ENCODE data around the gene RGS10. TPM values are rescaled to one million over a fixed set of nuclear protein-coding genes. Genes with fewer than 3 reads are reported as not detected.

Gene RGS10
- total and polyA plus RNA-seq, 2 experiments from 2014 or later, result 16.8 to 26.8 TPM

- TF ChIP-seq ZNF462 (CRISPR knock-in tag; IDR thresholded peaks at IDR 0.05), result no peak
- TF ChIP-seq STAT1 (IDR thresholded peaks at IDR 0.05; ENCODE audit: unreplicated experiment), result no peak
- no peak for TF ChIP-seq NANOG (IDR thresholded peaks at IDR 0.05; ENCODE audit: borderline replicate concordance)
Observed at GRCh38 chr10:119494236-119495020, 48.1 kb downstream of the RGS10 start (continued).

- DNase-seq (ENCODE audit: low spot score), result no peak
- Mint-ChIP-seq H3K9me3 (no peaks in the 10 kb centered on the region), H3K36me3 (ENCODE audit: low read depth) (no peaks in the 10 kb centered on the region), H3K4me3 (no peak overlapping the region), H3K27me3 (ENCODE audit: insufficient read depth, low read depth, poor library complexity) (peaks cover 6% of the 10 kb centered on the region), H3K27ac (no peak overlapping the region), H3K4me1 (peaks cover 8% of the 10 kb centered on the region)
- no peak overlapping the region for H3K27ac ChIP-seq (ENCODE audit: low read depth)
- H3F3A ChIP-seq (replicated peaks; ENCODE audit: low read depth), result no peaks in the 10 kb centered on the region
- H4K20me1 ChIP-seq (replicated peaks; ENCODE audit: insufficient read depth), result no peaks in the 10 kb centered on the region
- 0 out of 2 replicates have a peak, but pooled peaks cover 4% of the 10 kb centered on the region for H3K4me1 ChIP-seq (ENCODE audit: insufficient read depth)
- no peaks in the 10 kb centered on the region for H3K79me2 ChIP-seq (replicated peaks; ENCODE audit: insufficient read depth)
- H3K9me2 ChIP-seq (ENCODE audit: insufficient read depth), result no peaks in the 10 kb centered on the region
- no peak for TF ChIP-seq CTCF (conservative IDR thresholded peaks at IDR 0.05; ENCODE audit: low read depth in 2 of 2)
- TF ChIP-seq POLR2AphosphoS5 (IDR thresholded peaks at IDR 0.05; ENCODE audit: low read depth), result no peak
- no peak for TF ChIP-seq CREB1 (CRISPR knock-in tag; IDR thresholded peaks at IDR 0.05; ENCODE audit: low read depth)
- no peak for TF ChIP-seq ETS1 (IDR thresholded peaks at IDR 0.05)
- H3K36me3 ChIP-seq (ENCODE audit: insufficient read depth), result no peaks in the 10 kb centered on the region
- H3K4me2 ChIP-seq, result no peak overlapping the region
- H3K27me3 ChIP-seq (ENCODE audit: insufficient read depth), result no peaks in the 10 kb centered on the region
- H3K4me3 ChIP-seq, result no peak overlapping the region
- ATAC-seq, result no peak
- H2AFZ ChIP-seq, result no peak overlapping the region
Observed at GRCh38 chr10:119493155-119493554, 49.4 kb downstream of the RGS10 start.
